Measurements from ENCODE around the gene F13B. TPM values are rescaled to one million over a fixed set of nuclear protein-coding genes. Genes with fewer than 3 reads are reported as not detected.

The F13B gene
- total RNA-seq, 1 experiment from 2014 or later: not detected

DNA sequence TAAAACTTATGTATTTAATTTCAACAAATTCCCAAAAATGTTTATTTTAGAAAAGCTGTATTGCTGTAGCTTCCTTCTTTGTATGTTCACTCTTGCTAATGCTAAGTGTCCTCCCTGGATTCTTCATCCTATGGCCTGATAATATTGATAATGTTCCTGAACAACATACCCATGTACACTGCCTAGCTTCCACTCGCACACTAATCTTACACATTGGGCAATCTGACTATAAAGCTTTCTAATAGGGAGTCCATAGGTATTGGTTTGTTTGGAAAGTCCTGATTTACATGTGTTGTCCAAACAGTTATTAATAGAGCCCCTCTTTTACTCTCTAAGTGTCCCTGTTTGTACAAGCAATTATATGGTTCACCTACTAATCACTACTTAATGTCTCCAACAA, 783 bp downstream of the F13B start:
- Histone ChIP-seq H2AFZ (ENCODE audit: low read length) (no peak overlapping the region), H3K36me3 (ENCODE audit: low read depth, low read length) (no peaks in the 10 kb centered on the region), H3K9me3 (ENCODE audit: low read length) (no peaks in the 10 kb centered on the region), H3K27me3 (ENCODE audit: low read length) (no peaks in the 10 kb centered on the region), H3K4me2 (ENCODE audit: low read length) (no peak overlapping the region), H3K27ac (ENCODE audit: low read length) (no peak overlapping the region), H3K9me2 (replicated peaks; ENCODE audit: low read length) (no peaks in the 10 kb centered on the region), H3F3A (ENCODE audit: low read length, unreplicated experiment) (no peaks in the 10 kb centered on the region), H3K4me1 (ENCODE audit: insufficient read depth, low read length) (no peaks in the 10 kb centered on the region), H3K9ac (ENCODE audit: low read length) (no peak overlapping the region), H3K4me3 (ENCODE audit: low read length) (no peak overlapping the region), H3K79me2 (ENCODE audit: low read length) (no peaks in the 10 kb centered on the region), H4K20me1 (ENCODE audit: low read length) (no peaks in the 10 kb centered on the region)
- intact Hi-C loops (cut with micrococcal nuclease): loop anchor here (1.0 kb wide), 1 partner anchor 238 kb away; no protein-coding TSS in a partner anchor
- ATAC-seq (no peak), DNase-seq (no peak)
- BruUV-seq (replicated peaks): no TSS peak
- CTCF ChIA-PET: no interaction called here
- TF ChIP-seq, protein P1, sequence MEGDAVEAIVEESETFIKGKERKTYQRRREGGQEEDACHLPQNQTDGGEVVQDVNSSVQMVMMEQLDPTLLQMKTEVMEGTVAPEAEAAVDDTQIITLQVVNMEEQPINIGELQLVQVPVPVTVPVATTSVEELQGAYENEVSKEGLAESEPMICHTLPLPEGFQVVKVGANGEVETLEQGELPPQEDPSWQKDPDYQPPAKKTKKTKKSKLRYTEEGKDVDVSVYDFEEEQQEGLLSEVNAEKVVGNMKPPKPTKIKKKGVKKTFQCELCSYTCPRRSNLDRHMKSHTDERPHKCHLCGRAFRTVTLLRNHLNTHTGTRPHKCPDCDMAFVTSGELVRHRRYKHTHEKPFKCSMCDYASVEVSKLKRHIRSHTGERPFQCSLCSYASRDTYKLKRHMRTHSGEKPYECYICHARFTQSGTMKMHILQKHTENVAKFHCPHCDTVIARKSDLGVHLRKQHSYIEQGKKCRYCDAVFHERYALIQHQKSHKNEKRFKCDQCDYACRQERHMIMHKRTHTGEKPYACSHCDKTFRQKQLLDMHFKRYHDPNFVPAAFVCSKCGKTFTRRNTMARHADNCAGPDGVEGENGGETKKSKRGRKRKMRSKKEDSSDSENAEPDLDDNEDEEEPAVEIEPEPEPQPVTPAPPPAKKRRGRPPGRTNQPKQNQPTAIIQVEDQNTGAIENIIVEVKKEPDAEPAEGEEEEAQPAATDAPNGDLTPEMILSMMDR (conservative IDR thresholded peaks at IDR 0.05; ENCODE audit: low read depth, low read length): no peak
- TF ChIP-seq EZH2phosphoT487 (IDR thresholded peaks at IDR 0.05; ENCODE audit: borderline replicate concordance, low read length) (no peak), EZH2 (IDR thresholded peaks at IDR 0.05; ENCODE audit: low read length, unreplicated experiment) (no peak)
- POLR2A ChIA-PET (ENCODE audit: unreplicated experiment): no interaction called here

DNA sequence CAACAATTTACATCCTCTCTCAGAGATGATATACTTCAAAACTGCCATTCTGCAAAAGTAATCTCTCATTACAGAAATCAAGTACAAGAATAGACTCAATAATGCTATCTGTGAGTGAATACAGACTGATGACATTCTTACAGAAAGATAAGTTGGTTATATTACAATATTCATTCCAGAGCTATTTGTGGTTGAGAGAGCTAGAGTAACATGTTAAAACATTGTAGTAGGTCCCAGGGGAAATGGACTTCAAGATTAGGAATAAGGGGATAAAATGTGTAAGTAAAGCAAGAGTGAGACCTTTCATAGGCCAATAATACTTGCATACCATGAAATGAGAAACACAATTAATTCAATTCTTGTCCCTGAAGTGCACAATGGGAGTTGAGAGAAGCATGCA, 1.5 kb downstream of the F13B start:
- H3K4me2 ChIP-seq (ENCODE audit: low read length): no peak overlapping the region
- no peak overlapping the region for H3K27ac ChIP-seq (ENCODE audit: low read length)
- H3K9ac ChIP-seq (ENCODE audit: low read length): no peak overlapping the region
- H3F3A ChIP-seq (ENCODE audit: low read length, unreplicated experiment): no peaks in the 10 kb centered on the region
- H2AFZ ChIP-seq (ENCODE audit: low read length): no peak overlapping the region
- no peaks in the 10 kb centered on the region for H4K20me1 ChIP-seq (ENCODE audit: low read length)
- H3K9me2 ChIP-seq (replicated peaks; ENCODE audit: low read length): no peaks in the 10 kb centered on the region
- no peaks in the 10 kb centered on the region for H3K9me3 ChIP-seq (ENCODE audit: low read length)
- POLR2A ChIA-PET (ENCODE audit: unreplicated experiment): no interaction called here
- H3K4me1 ChIP-seq (ENCODE audit: insufficient read depth, low read length): no peaks in the 10 kb centered on the region
- DNase-seq (no peak), ATAC-seq (no peak)
- no peaks in the 10 kb centered on the region for H3K36me3 ChIP-seq (ENCODE audit: low read depth, low read length)
- intact Hi-C loops (cut with micrococcal nuclease): no loop called here
- H3K79me2 ChIP-seq (ENCODE audit: low read length): no peaks in the 10 kb centered on the region
- BruUV-seq (replicated peaks): no TSS peak
- TF ChIP-seq, protein P1 (conservative IDR thresholded peaks at IDR 0.05; ENCODE audit: low read depth, low read length): no peak
- no peak for TF ChIP-seq EZH2phosphoT487 (IDR thresholded peaks at IDR 0.05; ENCODE audit: borderline replicate concordance, low read length)
- TF ChIP-seq EZH2 (IDR thresholded peaks at IDR 0.05; ENCODE audit: low read length, unreplicated experiment): no peak
- CTCF ChIA-PET: no interaction called here
- H3K4me3 ChIP-seq (ENCODE audit: low read length): no peak overlapping the region
- no peaks in the 10 kb centered on the region for H3K27me3 ChIP-seq (ENCODE audit: low read length)

DNA sequence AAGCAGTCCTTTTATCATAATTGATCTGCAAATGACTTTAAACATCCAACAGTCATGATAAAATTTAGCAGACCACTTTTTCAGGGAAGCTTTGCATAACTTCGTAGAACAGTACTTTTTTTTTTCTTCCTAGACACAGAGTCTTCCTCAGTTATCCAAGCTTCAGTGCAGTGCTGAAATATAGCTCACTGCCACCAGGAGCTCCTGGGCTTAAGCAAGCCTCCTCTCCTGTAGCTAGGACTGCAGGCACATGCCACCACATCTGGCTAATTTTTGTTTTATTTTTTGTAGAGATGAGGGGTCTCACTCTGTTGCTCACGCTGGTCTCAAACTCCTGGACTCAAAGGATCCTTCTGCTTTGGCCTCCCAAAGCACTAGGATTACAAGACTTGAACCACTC, 3.8 kb downstream of the F13B start:
- Histone ChIP-seq H3K9me2 (replicated peaks; ENCODE audit: low read length) (no peaks in the 10 kb centered on the region), H3K36me3 (ENCODE audit: low read depth, low read length) (no peaks in the 10 kb centered on the region), H3K9ac (ENCODE audit: low read length) (no peak overlapping the region), H2AFZ (ENCODE audit: low read length) (no peak overlapping the region), H3K4me3 (ENCODE audit: low read length) (no peak overlapping the region), H3K27ac (ENCODE audit: low read length) (no peak overlapping the region), H3K4me2 (ENCODE audit: low read length) (no peak overlapping the region), H3K79me2 (ENCODE audit: low read length) (no peaks in the 10 kb centered on the region), H3K27me3 (ENCODE audit: low read length) (no peaks in the 10 kb centered on the region), H3K4me1 (ENCODE audit: insufficient read depth, low read length) (no peaks in the 10 kb centered on the region), H3F3A (ENCODE audit: low read length, unreplicated experiment) (no peaks in the 10 kb centered on the region), H3K9me3 (ENCODE audit: low read length) (no peaks in the 10 kb centered on the region), H4K20me1 (ENCODE audit: low read length) (no peaks in the 10 kb centered on the region)
- no TSS peak for BruUV-seq (replicated peaks)
- CTCF ChIA-PET: no interaction called here
- intact Hi-C loops (cut with micrococcal nuclease): no loop called here
- POLR2A ChIA-PET (ENCODE audit: unreplicated experiment): no interaction called here
- no peak for ATAC-seq
- TF ChIP-seq, protein P1 (conservative IDR thresholded peaks at IDR 0.05; ENCODE audit: low read depth, low read length): no peak
- TF ChIP-seq EZH2 (IDR thresholded peaks at IDR 0.05; ENCODE audit: low read length, unreplicated experiment) (no peak), EZH2phosphoT487 (IDR thresholded peaks at IDR 0.05; ENCODE audit: borderline replicate concordance, low read length) (no peak)
- no peak for DNase-seq
